ENCODE results near the gene EFEMP1.

DNA sequence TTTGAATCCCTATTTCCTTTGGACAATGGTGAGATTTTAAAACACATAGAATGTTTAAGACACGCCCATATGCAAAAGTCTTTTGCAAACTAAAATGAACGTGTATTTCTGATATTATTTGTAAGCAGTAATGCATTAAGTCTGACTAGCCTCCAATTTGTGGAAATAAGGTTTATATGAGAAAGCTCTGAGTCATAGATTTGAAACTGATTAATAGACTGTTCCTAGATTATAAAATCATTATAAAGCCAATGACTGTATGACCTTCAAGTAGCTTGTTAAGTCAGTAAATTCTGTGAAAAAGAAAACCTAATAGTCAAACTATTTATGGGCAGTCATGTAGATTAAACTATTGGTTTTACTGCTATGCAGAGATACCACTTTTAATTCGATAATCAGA lies 12.8 kb upstream of the EFEMP1 start:
- TF ChIP-seq CEBPB (IDR thresholded peaks at IDR 0.05; ENCODE audit: borderline replicate concordance in 1 of 2, low read depth in 2 of 2, low read length in 2 of 2) (no peak), RCOR1 (conservative IDR thresholded peaks at IDR 0.05; ENCODE audit: low read depth, low read length) (no peak), CHD4 (IDR thresholded peaks at IDR 0.05) (no peak), EP300 (IDR thresholded peaks at IDR 0.05; ENCODE audit: borderline replicate concordance in 1 of 2, control insufficient read depth in 1 of 2, low read depth in 2 of 2, low read length in 2 of 2) (no peak), POLR2A (IDR thresholded peaks at IDR 0.05; ENCODE audit: low read depth, low read length) (no peak), MYB (IDR thresholded peaks at IDR 0.05; ENCODE audit: borderline replicate concordance, low read depth, low read length) (no peak)
- TF ChIP-seq, protein P1, sequence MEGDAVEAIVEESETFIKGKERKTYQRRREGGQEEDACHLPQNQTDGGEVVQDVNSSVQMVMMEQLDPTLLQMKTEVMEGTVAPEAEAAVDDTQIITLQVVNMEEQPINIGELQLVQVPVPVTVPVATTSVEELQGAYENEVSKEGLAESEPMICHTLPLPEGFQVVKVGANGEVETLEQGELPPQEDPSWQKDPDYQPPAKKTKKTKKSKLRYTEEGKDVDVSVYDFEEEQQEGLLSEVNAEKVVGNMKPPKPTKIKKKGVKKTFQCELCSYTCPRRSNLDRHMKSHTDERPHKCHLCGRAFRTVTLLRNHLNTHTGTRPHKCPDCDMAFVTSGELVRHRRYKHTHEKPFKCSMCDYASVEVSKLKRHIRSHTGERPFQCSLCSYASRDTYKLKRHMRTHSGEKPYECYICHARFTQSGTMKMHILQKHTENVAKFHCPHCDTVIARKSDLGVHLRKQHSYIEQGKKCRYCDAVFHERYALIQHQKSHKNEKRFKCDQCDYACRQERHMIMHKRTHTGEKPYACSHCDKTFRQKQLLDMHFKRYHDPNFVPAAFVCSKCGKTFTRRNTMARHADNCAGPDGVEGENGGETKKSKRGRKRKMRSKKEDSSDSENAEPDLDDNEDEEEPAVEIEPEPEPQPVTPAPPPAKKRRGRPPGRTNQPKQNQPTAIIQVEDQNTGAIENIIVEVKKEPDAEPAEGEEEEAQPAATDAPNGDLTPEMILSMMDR (IDR thresholded peaks at IDR 0.05 in 2 of 3, conservative IDR thresholded peaks at IDR 0.05 in 1 of 3; ENCODE audit: control insufficient read depth in 2 of 3, extremely low read depth in 1 of 3, insufficient read depth in 1 of 3, low read depth in 3 of 3, low read length in 3 of 3), result no peak
